ENCODE measurements around the gene CPA5. TPM values are rescaled to one million over a fixed set of nuclear protein-coding genes. Genes with fewer than 3 reads are reported as not detected.
"Not testable (repeated sequence)": the region's sequence is repeated elsewhere in the genome, so short reads cannot be mapped to it uniquely, and the experiment has no call there.

CPA5 gene
- total RNA-seq, 1 experiment from 2014 or later: not detected

DNA sequence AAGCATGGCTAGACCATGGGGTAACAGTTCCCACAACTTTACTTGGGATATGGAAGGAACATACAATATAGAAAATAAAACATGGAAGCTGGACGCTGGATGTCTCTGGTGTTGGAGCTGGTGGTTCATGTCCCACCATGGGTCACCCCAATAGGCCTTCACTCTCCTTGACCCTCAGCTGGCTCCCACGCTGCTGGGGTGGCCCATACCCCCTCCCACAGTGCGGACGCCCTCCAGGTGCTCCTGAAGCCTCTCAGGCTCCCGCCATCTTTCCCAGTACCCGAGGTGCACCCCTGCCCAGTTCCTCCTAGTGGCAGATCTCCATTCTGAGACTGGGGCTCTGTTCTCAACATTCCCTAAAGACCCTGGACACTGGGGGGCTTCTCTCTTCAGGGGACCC is 29.9 kb downstream of the CPA5 start:
- H3K18ac ChIP-seq (ENCODE audit: insufficient read length, low read depth, low read length): no peak overlapping the region
- H3K27me3 ChIP-seq (ENCODE audit: insufficient read depth, low read length): no peaks in the 10 kb centered on the region
- H3K23ac ChIP-seq (ENCODE audit: insufficient read length, low read depth, low read length): no peak overlapping the region
- H3K79me2 ChIP-seq (ENCODE audit: insufficient read depth, low read length): no peaks in the 10 kb centered on the region
- no peak overlapping the region for H4K91ac ChIP-seq (ENCODE audit: insufficient read length, low read depth, low read length)
- no peak overlapping the region for H2AFZ ChIP-seq (ENCODE audit: low read length)
- no peaks in the 10 kb centered on the region for H3K9me3 ChIP-seq (ENCODE audit: control insufficient read depth, low read depth, low read length)
- no peak overlapping the region for H4K5ac ChIP-seq (ENCODE audit: insufficient read length, low read depth, low read length)
- no peak overlapping the region for H2BK120ac ChIP-seq (ENCODE audit: low read depth, low read length, poor library complexity, severe bottlenecking)
- Mint-ChIP-seq H3K4me1 (peaks cover 9 to 19% of the 10 kb centered on the region in 2 experiments), H3K4me3 (no peak overlapping the region), H3K36me3 (ENCODE audit: insufficient read depth in 1 of 3, low read depth in 3 of 3) (peaks cover 14 to 23% (median 21%) of the 10 kb centered on the region in 3 experiments), H3K27me3 (ENCODE audit: low read depth) (peaks cover 3% of the 10 kb centered on the region; the same call in 1 of the 2 replicates), H3K9me3 (peaks cover 22 to 29% of the 10 kb centered on the region in 2 experiments), H3K27ac (no peak overlapping the region)
- no peak overlapping the region for H2BK5ac ChIP-seq (ENCODE audit: insufficient read length, low read length)
- H3K4me2 ChIP-seq (ENCODE audit: insufficient read depth, insufficient read length, low read length): no peak overlapping the region
- H2BK15ac ChIP-seq (ENCODE audit: low read depth, low read length): no peak overlapping the region
- no peak for DNase-seq
- H3K79me1 ChIP-seq (ENCODE audit: insufficient read depth, low read depth, low read length, poor library complexity, severe bottlenecking): no peaks in the 10 kb centered on the region
- H3K27ac ChIP-seq (ENCODE audit: insufficient read length, low read depth, low read length): no peak overlapping the region
- H3K4ac ChIP-seq (ENCODE audit: low read depth, low read length): no peak overlapping the region
- no peaks in the 10 kb centered on the region for H3K4me1 ChIP-seq (ENCODE audit: insufficient read depth, low read length)
- H3K23me2 ChIP-seq (ENCODE audit: insufficient read length, low read depth, low read length, poor library complexity, severe bottlenecking): no peaks in the 10 kb centered on the region
- no peak overlapping the region for H2AK5ac ChIP-seq (ENCODE audit: insufficient read length, low read length)
- H3K14ac ChIP-seq (ENCODE audit: insufficient read depth, low read length): no peak overlapping the region
- H3T11ph ChIP-seq (ENCODE audit: low read length): no peak overlapping the region
- H2BK12ac ChIP-seq (ENCODE audit: insufficient read length, low read depth, low read length): no peak overlapping the region
- H4K8ac ChIP-seq (replicated peaks; ENCODE audit: insufficient read length, low read depth, low read length): no peak overlapping the region
- no peaks in the 10 kb centered on the region for H4K20me1 ChIP-seq (ENCODE audit: control insufficient read depth, insufficient read depth, insufficient read length)
- no peak overlapping the region for H3K56ac ChIP-seq (ENCODE audit: insufficient read length, low read depth, low read length)
- WGBS (ENCODE audit: extremely low coverage, insufficient read length, low lambda C conversion rate): no CpG with 5 or more reads among the region's 6 CpGs
- TF ChIP-seq, protein P1, sequence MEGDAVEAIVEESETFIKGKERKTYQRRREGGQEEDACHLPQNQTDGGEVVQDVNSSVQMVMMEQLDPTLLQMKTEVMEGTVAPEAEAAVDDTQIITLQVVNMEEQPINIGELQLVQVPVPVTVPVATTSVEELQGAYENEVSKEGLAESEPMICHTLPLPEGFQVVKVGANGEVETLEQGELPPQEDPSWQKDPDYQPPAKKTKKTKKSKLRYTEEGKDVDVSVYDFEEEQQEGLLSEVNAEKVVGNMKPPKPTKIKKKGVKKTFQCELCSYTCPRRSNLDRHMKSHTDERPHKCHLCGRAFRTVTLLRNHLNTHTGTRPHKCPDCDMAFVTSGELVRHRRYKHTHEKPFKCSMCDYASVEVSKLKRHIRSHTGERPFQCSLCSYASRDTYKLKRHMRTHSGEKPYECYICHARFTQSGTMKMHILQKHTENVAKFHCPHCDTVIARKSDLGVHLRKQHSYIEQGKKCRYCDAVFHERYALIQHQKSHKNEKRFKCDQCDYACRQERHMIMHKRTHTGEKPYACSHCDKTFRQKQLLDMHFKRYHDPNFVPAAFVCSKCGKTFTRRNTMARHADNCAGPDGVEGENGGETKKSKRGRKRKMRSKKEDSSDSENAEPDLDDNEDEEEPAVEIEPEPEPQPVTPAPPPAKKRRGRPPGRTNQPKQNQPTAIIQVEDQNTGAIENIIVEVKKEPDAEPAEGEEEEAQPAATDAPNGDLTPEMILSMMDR (conservative IDR thresholded peaks at IDR 0.05): no peak
- H2BK20ac ChIP-seq (ENCODE audit: low read depth, low read length, poor library complexity, severe bottlenecking): no peak overlapping the region
- no peak overlapping the region for H3K9ac ChIP-seq (ENCODE audit: extremely low read depth, insufficient read length, low read length)

DNA sequence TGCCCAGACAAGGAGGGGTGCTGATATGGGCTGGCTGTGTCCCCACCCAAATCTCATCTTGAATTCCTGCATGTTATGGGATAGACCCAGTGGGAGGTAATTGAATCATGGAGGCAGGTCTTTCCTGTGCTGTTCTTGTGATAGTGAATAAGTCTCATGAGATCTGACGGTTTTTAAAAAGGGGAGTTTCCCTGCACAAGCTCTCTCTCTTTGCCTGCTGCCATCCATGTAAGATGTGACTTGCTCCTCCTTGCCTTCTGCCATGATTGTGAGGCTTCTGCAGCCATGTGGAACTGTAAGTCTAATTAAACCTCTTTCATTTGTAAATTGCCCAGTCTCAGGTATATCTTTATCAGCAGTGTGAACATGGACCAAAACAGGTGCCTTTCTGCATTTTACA is 31.8 kb downstream of the CPA5 start:
- not testable (repeated sequence) for H3K4me2 ChIP-seq (ENCODE audit: insufficient read depth, insufficient read length, low read length); H4K5ac ChIP-seq (ENCODE audit: insufficient read length, low read depth, low read length); H2BK5ac ChIP-seq (ENCODE audit: insufficient read length, low read length); H3T11ph ChIP-seq (ENCODE audit: low read length); H2BK20ac ChIP-seq (ENCODE audit: low read depth, low read length, poor library complexity, severe bottlenecking); H3K4me3 Mint-ChIP-seq; H3K9ac ChIP-seq (ENCODE audit: extremely low read depth, insufficient read length, low read length); H4K8ac ChIP-seq (replicated peaks; ENCODE audit: insufficient read length, low read depth, low read length); H3K18ac ChIP-seq (ENCODE audit: insufficient read length, low read depth, low read length); H4K91ac ChIP-seq (ENCODE audit: insufficient read length, low read depth, low read length); H3K23ac ChIP-seq (ENCODE audit: insufficient read length, low read depth, low read length); H4K20me1 ChIP-seq (ENCODE audit: control insufficient read depth, insufficient read depth, insufficient read length); H3K4ac ChIP-seq (ENCODE audit: low read depth, low read length); H2BK12ac ChIP-seq (ENCODE audit: insufficient read length, low read depth, low read length); H3K23me2 ChIP-seq (ENCODE audit: insufficient read length, low read depth, low read length, poor library complexity, severe bottlenecking); H3K14ac ChIP-seq (ENCODE audit: insufficient read depth, low read length); H2AFZ ChIP-seq (ENCODE audit: low read length); H3K27me3 Mint-ChIP-seq (ENCODE audit: low read depth); DNase-seq; H3K56ac ChIP-seq (ENCODE audit: insufficient read length, low read depth, low read length); H3K27me3 ChIP-seq (ENCODE audit: insufficient read depth, low read length); H3K4me1 ChIP-seq (ENCODE audit: insufficient read depth, low read length); H3K79me1 ChIP-seq (ENCODE audit: insufficient read depth, low read depth, low read length, poor library complexity, severe bottlenecking); H3K27ac ChIP-seq (ENCODE audit: insufficient read length, low read depth, low read length); H2BK15ac ChIP-seq (ENCODE audit: low read depth, low read length); H3K79me2 ChIP-seq (ENCODE audit: insufficient read depth, low read length); H2BK120ac ChIP-seq (ENCODE audit: low read depth, low read length, poor library complexity, severe bottlenecking); H3K9me3 ChIP-seq (ENCODE audit: control insufficient read depth, low read depth, low read length); H2AK5ac ChIP-seq (ENCODE audit: insufficient read length, low read length); H3K27ac Mint-ChIP-seq
- Mint-ChIP-seq H3K4me1 (peaks cover 13 to 29% of the 10 kb centered on the region in 2 experiments), H3K9me3 (peaks cover 22 to 29% of the 10 kb centered on the region in 2 experiments), H3K36me3 (ENCODE audit: insufficient read depth in 1 of 3, low read depth in 3 of 3) (peaks cover 14 to 23% (median 21%) of the 10 kb centered on the region in 3 experiments)
- no CpG with 5 or more reads among the region's 1 CpG for WGBS (ENCODE audit: extremely low coverage, insufficient read length, low lambda C conversion rate)
